Measurements from ENCODE around the gene BPI.
"Not testable (repeated sequence)": the region's sequence is repeated elsewhere in the genome, so short reads cannot be mapped to it uniquely, and the experiment has no call there.

BPI gene

DNA sequence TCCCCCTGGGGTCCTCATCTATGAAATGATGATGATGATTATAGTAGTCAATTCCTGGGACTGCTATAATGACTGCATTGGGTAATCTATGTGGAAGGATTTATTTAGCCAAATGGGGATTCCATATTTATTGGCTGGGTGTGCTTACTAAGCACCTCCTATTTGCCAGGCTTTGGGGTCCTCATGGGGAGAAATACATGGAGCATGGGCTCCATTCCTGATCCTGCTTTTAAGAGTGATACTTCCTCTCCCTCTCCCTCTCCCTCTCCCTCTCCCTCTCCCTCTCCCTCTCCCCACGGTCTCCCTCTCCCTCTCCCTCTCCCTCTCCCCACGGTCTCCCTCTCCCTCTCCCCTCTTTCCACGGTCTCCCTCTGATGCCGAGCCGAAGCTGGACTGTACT, 73.9 kb downstream of the BPI start:
- H3K4me1 Mint-ChIP-seq (ENCODE audit: low read depth in 2 of 2); H3K9me3 Mint-ChIP-seq; H3K27ac Mint-ChIP-seq; H3K36me3 Mint-ChIP-seq (ENCODE audit: insufficient read depth); DNase-seq; H3K4me3 Mint-ChIP-seq; ATAC-seq (replicated peaks): not testable (repeated sequence)
- H3K27me3 Mint-ChIP-seq, result peaks cover 17 to 36% of the 10 kb centered on the region in 2 donors

GRCh38 chr20:38383147-38383546, 79.2 kb downstream of the BPI start:
- Mint-ChIP-seq H3K27ac (no peak overlapping the region), H3K36me3 (ENCODE audit: insufficient read depth) (peaks cover 3% of the 10 kb centered on the region), H3K27me3 (peaks cover 23 to 43% of the 10 kb centered on the region in 2 donors), H3K9me3 (no peaks in the 10 kb centered on the region), H3K4me1 (ENCODE audit: low read depth in 2 of 2) (no peaks in the 10 kb centered on the region), H3K4me3 (no peak overlapping the region)
- ATAC-seq (replicated peaks), result no peak
- DNase-seq, result no peak

DNA sequence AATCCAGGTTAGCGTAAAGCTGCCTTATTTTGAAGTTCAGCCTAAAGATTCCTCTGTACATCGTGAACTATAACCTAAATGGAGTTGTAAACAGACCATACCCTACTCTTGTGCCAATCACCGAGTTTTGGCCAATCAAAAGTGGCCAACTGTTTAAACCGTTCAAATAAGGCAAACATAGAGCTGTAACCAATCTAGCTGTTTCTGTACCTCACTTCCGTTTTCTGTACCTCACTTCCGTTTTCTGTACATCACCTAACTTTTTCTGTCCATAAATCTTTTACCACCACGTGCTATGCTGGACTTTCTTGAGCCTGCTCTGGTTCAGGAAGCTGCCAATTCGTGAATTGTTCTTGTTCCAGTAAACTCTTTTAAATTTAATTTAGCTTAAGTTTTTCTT, 82.0 kb downstream of the BPI start:
- Mint-ChIP-seq H3K36me3 (ENCODE audit: insufficient read depth) (peaks cover 3% of the 10 kb centered on the region), H3K27ac (no peak overlapping the region), H3K4me3 (no peak overlapping the region), H3K9me3 (no peaks in the 10 kb centered on the region), H3K27me3 (peaks cover 33 to 40% of the 10 kb centered on the region in 2 donors), H3K4me1 (ENCODE audit: low read depth in 2 of 2) (no peaks in the 10 kb centered on the region)
- no peak for DNase-seq
- no peak for ATAC-seq (replicated peaks)

DNA sequence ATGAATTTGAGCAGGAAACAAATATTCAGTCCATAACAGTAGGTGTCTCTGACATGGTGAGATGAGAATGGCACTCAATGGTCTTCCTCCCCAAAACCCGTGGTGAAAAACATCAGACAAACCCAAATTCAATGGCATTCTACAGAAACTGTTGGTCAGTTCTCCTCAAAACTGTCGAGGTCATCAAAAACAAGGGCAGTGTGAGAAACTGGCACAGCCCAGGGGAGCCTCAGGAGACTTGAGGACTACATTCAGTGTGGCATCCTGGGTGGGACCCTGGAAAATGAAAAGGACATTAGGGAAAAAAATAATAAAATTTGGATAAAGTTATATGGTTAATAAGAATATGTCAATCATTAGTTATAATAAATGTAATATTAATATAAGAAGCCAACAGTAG, 82.9 kb downstream of the BPI start:
- peaks cover 27 to 34% of the 10 kb centered on the region in 2 donors for H3K27me3 Mint-ChIP-seq
- no peaks in the 10 kb centered on the region for H3K4me1 Mint-ChIP-seq (ENCODE audit: low read depth in 2 of 2)
- H3K4me3 Mint-ChIP-seq, result no peak overlapping the region
- no peak overlapping the region for H3K27ac Mint-ChIP-seq
- DNase-seq (no peak), ATAC-seq (replicated peaks) (no peak)
- no peaks in the 10 kb centered on the region for H3K9me3 Mint-ChIP-seq
- peaks cover 3% of the 10 kb centered on the region for H3K36me3 Mint-ChIP-seq (ENCODE audit: insufficient read depth)
